Measurements from ENCODE around the gene STAT3. TPM values are rescaled to one million over a fixed set of nuclear protein-coding genes. Genes with fewer than 3 reads are reported as not detected.
A peak's percentile ranks its signal among the peaks of the same experiment; 100 is the strongest.

The STAT3 gene
- total and polyA plus RNA-seq, 2 of the 13 experiments (the other 11 are each of a cell fraction or from before 2014, with no cell fraction given): 61.8 to 62.4 TPM

DNA sequence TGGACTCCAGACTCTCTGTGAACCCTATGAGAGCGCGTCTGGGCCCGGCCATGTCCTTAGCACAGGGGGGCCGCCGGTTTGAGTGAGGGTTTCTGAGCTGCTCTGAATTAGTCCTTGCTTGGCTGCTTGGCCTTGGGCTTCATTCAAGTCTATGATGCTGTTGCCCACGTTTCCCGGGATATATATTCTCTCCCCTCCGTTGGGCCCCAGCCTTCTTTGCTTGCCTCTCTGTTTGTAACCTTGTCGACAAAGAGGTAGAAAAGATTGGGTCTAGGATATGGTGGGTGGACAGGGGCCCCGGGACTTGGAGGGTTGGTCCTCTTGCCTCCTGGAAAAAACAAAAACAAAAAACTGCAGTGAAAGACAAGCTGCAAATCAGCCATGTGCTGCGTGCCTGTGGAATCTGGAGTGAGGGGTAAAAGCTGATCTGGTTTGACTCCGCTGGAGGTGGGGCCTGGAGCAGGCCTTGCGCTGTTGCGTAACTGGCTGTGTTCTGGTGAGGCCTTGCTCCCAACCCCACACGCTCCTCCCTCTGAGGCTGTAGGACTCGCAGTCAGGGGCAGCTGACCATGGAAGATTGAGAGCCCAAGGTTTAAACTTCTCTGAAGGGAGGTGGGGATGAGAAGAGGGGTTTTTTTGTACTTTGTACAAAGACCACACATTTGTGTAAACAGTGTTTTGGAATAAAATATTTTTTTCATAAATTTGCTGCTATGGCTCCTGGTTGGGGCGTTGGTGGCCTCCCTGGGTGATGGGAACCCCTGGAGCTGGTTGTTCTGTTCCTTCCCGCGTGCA is 76.8 kb downstream of the STAT3 start (continued):
- TF ChIP-seq, protein P1, sequence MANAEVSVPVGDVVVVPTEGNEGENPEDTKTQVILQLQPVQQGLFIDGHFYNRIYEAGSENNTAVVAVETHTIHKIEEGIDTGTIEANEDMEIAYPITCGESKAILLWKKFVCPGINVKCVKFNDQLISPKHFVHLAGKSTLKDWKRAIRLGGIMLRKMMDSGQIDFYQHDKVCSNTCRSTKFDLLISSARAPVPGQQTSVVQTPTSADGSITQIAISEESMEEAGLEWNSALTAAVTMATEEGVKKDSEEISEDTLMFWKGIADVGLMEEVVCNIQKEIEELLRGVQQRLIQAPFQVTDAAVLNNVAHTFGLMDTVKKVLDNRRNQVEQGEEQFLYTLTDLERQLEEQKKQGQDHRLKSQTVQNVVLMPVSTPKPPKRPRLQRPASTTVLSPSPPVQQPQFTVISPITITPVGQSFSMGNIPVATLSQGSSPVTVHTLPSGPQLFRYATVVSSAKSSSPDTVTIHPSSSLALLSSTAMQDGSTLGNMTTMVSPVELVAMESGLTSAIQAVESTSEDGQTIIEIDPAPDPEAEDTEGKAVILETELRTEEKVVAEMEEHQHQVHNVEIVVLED (CRISPR knock-in tag; IDR thresholded peaks at IDR 0.05; ENCODE audit: borderline replicate concordance): peak; percentile 37; the same call in 1 of the 2 replicates
- TF ChIP-seq NFIC (IDR thresholded peaks at IDR 0.05; ENCODE audit: low read length): no peak
- TF ChIP-seq ZSCAN31 (CRISPR knock-in tag; IDR thresholded peaks at IDR 0.05; ENCODE audit: low read depth): no peak
- TF ChIP-seq, protein P2, sequence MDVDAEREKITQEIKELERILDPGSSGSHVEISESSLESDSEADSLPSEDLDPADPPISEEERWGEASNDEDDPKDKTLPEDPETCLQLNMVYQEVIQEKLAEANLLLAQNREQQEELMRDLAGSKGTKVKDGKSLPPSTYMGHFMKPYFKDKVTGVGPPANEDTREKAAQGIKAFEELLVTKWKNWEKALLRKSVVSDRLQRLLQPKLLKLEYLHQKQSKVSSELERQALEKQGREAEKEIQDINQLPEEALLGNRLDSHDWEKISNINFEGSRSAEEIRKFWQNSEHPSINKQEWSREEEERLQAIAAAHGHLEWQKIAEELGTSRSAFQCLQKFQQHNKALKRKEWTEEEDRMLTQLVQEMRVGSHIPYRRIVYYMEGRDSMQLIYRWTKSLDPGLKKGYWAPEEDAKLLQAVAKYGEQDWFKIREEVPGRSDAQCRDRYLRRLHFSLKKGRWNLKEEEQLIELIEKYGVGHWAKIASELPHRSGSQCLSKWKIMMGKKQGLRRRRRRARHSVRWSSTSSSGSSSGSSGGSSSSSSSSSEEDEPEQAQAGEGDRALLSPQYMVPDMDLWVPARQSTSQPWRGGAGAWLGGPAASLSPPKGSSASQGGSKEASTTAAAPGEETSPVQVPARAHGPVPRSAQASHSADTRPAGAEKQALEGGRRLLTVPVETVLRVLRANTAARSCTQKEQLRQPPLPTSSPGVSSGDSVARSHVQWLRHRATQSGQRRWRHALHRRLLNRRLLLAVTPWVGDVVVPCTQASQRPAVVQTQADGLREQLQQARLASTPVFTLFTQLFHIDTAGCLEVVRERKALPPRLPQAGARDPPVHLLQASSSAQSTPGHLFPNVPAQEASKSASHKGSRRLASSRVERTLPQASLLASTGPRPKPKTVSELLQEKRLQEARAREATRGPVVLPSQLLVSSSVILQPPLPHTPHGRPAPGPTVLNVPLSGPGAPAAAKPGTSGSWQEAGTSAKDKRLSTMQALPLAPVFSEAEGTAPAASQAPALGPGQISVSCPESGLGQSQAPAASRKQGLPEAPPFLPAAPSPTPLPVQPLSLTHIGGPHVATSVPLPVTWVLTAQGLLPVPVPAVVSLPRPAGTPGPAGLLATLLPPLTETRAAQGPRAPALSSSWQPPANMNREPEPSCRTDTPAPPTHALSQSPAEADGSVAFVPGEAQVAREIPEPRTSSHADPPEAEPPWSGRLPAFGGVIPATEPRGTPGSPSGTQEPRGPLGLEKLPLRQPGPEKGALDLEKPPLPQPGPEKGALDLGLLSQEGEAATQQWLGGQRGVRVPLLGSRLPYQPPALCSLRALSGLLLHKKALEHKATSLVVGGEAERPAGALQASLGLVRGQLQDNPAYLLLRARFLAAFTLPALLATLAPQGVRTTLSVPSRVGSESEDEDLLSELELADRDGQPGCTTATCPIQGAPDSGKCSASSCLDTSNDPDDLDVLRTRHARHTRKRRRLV (CRISPR knock-in tag; IDR thresholded peaks at IDR 0.05): peak; percentile 51; the same call in 1 of the 2 replicates
- TF ChIP-seq CCDC6 (CRISPR knock-in tag; IDR thresholded peaks at IDR 0.05): peak; percentile 80; the same call in 1 of the 2 replicates
- TF ChIP-seq, protein P3, sequence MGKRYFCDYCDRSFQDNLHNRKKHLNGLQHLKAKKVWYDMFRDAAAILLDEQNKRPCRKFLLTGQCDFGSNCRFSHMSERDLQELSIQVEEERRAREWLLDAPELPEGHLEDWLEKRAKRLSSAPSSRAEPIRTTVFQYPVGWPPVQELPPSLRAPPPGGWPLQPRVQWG (CRISPR knock-in tag; IDR thresholded peaks at IDR 0.05; ENCODE audit: borderline replicate concordance, low read depth): no peak
- TF ChIP-seq NR2F2 (IDR thresholded peaks at IDR 0.05; ENCODE audit: borderline replicate concordance, low read depth): no peak
- TF ChIP-seq, protein P4, sequence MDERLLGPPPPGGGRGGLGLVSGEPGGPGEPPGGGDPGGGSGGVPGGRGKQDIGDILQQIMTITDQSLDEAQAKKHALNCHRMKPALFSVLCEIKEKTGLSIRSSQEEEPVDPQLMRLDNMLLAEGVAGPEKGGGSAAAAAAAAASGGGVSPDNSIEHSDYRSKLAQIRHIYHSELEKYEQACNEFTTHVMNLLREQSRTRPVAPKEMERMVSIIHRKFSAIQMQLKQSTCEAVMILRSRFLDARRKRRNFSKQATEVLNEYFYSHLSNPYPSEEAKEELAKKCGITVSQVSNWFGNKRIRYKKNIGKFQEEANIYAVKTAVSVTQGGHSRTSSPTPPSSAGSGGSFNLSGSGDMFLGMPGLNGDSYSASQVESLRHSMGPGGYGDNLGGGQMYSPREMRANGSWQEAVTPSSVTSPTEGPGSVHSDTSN (CRISPR knock-in tag; IDR thresholded peaks at IDR 0.05): no peak
- TF ChIP-seq CC2D1A (CRISPR knock-in tag; IDR thresholded peaks at IDR 0.05): no peak
- TF ChIP-seq, protein P5, sequence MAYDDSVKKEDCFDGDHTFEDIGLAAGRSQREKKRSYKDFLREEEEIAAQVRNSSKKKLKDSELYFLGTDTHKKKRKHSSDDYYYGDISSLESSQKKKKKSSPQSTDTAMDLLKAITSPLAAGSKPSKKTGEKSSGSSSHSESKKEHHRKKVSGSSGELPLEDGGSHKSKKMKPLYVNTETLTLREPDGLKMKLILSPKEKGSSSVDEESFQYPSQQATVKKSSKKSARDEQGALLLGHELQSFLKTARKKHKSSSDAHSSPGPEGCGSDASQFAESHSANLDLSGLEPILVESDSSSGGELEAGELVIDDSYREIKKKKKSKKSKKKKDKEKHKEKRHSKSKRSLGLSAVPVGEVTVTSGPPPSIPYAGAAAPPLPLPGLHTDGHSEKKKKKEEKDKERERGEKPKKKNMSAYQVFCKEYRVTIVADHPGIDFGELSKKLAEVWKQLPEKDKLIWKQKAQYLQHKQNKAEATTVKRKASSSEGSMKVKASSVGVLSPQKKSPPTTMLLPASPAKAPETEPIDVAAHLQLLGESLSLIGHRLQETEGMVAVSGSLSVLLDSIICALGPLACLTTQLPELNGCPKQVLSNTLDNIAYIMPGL (CRISPR knock-in tag; IDR thresholded peaks at IDR 0.05; ENCODE audit: borderline replicate concordance in 1 of 2, low read depth in 1 of 2): no peak; a peak in 2 of 4 replicates
- 0 out of 2 replicates have a peak, but pooled peaks have one; percentile 40 for TF ChIP-seq SOX13 (IDR thresholded peaks at IDR 0.05)
- peak in 1 of 2 experiments; percentile 70; a peak in 2 of 4 replicates for TF ChIP-seq SOX13 (CRISPR knock-in tag; conservative IDR thresholded peaks at IDR 0.05 in 1 of 2, IDR thresholded peaks at IDR 0.05 in 1 of 2)
- no peak; the same call in 1 of the 2 replicates for TF ChIP-seq ZNF605 (CRISPR knock-in tag; IDR thresholded peaks at IDR 0.05)
- TF ChIP-seq HOXA5 (CRISPR knock-in tag; IDR thresholded peaks at IDR 0.05): no peak; the same call in 1 of the 2 replicates
- TF ChIP-seq KMT2A (CRISPR knock-in tag; IDR thresholded peaks at IDR 0.05): 0 out of 2 replicates have a peak, but pooled peaks have one; percentile 70
- TF ChIP-seq NR2C2 (CRISPR knock-in tag; IDR thresholded peaks at IDR 0.05; ENCODE audit: borderline replicate concordance): no peak
- no peak for TF ChIP-seq MTF2 (CRISPR knock-in tag; IDR thresholded peaks at IDR 0.05; ENCODE audit: borderline replicate concordance)
- peak; percentile 67; the same call in 1 of the 2 replicates for TF ChIP-seq HMG20A (CRISPR knock-in tag; IDR thresholded peaks at IDR 0.05; ENCODE audit: borderline replicate concordance)
